Measurements from ENCODE around the gene PLA2G1B.

GRCh38 chr12:120286768-120287490, 40.6 kb downstream of the PLA2G1B start:
- no peak for TF ChIP-seq SRSF7 (optimal IDR thresholded peaks at IDR 0.05; ENCODE audit: low read depth, low read length)
- TF ChIP-seq ZKSCAN1 (IDR thresholded peaks at IDR 0.05; ENCODE audit: low read depth, low read length) = no peak
- TF ChIP-seq MAX (CRISPR knock-in tag; IDR thresholded peaks at IDR 0.05) = no peak
- no peak for TF ChIP-seq RAD21 (CRISPR knock-in tag; conservative IDR thresholded peaks at IDR 0.05 in 1 of 2, IDR thresholded peaks at IDR 0.05 in 1 of 2)
- no peak for TF ChIP-seq LEF1 (IDR thresholded peaks at IDR 0.05)
- no peak for TF ChIP-seq SUPT5H (IDR thresholded peaks at IDR 0.05)
- TF ChIP-seq CTCF (IDR thresholded peaks at IDR 0.05 in 2 of 3, conservative IDR thresholded peaks at IDR 0.05 in 1 of 3; ENCODE audit: insufficient read depth in 2 of 3, low read depth in 1 of 3, low read length in 3 of 3) = no peak
- TF ChIP-seq STAT5B (CRISPR knock-in tag; IDR thresholded peaks at IDR 0.05) = no peak
- TF ChIP-seq POLR2A (conservative IDR thresholded peaks at IDR 0.05) = no peak
- no peak for TF ChIP-seq HNRNPLL (IDR thresholded peaks at IDR 0.05; ENCODE audit: low read depth, low read length, poor library complexity, severe bottlenecking)
- no peak for TF ChIP-seq NONO (IDR thresholded peaks at IDR 0.05; ENCODE audit: low read depth in 2 of 2, low read length in 1 of 2)

All from K562 (cell line).